ENCODE results near the gene SETBP1.

The SETBP1 gene

DNA sequence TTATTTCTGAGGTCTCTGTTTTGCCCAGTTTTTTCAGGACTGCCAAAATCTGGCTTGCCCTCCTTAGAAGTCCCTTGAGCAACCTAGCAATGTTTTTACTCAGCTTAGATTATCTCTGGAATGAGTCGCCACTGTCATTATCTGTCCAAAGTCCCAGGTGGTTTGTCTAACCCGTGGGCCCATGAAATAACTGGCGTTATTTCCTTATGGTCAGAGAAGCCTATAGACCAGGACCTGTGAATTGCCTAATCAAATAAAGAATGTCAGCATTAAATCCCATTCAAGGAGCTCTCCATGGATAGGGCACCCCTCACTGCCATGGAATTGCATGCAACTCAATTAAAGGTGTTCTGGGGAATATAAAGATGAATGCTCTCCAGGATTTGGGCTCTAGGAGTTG, 373.9 kb downstream of the SETBP1 start:
- DNase-seq = no peak

DNA sequence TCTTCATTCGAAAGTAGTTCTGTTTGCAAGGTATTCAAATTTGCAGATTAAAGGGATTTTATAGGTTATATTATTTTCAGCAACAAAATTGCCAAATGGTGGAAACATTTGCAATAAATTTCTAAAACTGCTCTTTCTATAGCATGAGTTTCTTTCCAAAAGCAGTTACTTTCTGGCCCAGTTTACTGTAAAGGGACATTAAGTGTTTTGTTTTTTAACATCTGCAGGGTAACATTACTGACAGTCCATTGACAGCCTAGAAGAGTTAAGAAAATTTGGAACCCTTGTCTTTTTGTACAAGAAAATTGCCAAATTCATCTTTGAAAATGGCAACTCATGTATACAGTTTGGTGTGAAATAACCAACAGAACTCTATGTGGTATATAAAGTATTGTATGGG, 375.1 kb downstream of the SETBP1 start:
- DNase-seq = no peak

DNA sequence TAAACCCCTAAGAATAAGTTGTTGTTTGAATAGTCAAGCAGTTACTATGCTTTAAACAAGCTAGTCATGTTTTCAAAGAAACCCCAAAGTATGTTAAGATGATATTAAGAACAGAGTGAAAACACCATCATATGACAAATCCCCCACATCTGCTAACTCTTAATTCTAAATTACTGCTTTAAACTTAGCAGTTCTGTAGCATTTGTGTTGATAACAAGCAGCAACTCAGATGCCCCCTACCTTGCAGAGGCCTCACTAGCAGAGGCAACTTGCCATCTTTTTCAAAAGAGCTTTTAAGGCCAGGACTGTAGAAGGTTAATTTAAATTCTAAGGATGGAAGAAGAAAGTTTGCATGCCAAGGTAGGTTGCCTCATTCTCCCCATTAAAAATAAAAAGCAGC, 376.2 kb downstream of the SETBP1 start:
- no peak for DNase-seq

DNA sequence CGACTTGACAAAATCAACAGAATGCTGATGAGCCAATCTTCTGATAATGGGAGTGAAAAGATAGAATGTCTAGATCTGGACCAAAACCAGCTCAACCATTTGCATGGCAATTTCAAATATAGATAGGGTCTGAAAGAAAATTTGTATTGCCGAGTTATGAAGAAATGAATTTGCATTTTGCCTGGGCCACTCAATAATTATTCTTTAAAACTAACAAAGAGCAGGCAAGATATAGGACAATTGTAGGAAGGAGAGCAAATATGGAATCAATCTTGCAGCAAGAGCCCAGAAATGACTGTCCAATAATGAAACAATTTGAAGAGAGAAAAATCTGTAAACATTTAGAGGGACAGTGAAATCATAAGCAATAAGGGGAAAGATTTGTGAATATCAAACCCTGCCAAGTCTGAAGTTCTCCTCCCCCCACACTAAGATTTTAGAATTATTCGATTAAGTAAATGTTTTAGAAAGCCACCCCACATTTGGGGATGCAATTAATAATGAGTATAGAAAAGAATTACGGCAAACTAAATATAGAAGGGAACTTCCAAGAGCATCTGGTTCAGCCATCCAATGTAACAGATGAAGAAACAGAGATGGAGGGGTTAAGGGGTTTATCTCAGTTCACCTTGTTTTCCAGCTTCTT, 377.4 kb downstream of the SETBP1 start:
- DNase-seq = no peak

DNA sequence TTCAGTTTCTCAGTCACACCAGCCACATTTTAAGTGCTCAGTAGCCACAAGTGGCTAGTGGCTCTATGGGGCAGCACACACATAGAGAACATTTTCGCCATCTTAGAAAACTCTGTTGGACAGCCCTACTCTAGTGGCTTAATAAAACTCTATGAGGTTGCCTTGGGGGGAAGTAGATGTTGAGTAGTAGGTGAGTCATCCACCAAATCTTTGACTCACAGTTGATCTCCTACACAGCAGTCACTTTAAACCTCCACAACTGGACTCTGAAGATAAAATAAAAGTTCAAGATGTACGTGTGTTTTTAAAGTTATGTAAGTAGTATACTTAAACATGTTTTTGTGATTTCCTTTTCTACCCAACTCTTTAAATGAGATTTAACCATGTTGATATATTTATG, 379.0 kb downstream of the SETBP1 start:
- DNase-seq = peak; percentile 79 to 81

DNA sequence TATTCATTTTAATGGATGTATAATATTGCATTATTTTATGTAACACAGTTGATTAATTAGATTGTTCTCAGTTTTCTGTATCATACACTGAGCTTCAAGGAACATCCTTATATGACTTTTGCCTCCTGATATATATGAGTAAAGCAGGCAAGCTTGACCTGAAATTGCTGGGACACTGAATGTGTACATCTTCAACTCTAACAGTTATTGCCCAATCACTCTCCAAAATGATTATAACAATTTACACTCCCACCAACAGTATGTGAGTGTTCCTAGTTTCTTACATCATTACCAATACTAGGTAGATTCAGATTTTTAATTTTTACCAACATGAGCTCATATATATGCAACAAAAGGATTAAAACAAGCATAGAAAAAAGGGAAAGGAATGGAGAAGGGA, 379.4 kb downstream of the SETBP1 start:
- peak in 1 of 2 experiments; percentile 29 for DNase-seq

DNA sequence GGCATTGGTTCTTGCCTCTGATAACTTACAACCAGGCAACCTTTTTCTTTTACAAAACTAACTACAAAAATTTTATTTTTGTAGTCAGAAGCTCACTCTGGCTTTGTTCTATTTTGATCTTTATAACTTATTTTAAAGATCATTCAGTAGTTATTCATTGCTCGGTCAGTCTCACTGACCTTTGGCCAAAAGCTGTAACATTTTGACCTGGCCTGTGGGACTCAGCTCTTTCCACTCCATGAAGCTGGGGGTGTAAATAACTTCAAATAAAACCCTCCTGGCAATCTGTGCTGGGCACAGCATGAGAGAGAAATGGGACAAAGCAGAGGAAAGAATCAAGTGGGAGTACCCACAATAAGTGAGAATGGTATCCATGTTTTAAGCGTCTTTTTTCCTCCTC, 380.7 kb downstream of the SETBP1 start:
- no peak for DNase-seq

DNA sequence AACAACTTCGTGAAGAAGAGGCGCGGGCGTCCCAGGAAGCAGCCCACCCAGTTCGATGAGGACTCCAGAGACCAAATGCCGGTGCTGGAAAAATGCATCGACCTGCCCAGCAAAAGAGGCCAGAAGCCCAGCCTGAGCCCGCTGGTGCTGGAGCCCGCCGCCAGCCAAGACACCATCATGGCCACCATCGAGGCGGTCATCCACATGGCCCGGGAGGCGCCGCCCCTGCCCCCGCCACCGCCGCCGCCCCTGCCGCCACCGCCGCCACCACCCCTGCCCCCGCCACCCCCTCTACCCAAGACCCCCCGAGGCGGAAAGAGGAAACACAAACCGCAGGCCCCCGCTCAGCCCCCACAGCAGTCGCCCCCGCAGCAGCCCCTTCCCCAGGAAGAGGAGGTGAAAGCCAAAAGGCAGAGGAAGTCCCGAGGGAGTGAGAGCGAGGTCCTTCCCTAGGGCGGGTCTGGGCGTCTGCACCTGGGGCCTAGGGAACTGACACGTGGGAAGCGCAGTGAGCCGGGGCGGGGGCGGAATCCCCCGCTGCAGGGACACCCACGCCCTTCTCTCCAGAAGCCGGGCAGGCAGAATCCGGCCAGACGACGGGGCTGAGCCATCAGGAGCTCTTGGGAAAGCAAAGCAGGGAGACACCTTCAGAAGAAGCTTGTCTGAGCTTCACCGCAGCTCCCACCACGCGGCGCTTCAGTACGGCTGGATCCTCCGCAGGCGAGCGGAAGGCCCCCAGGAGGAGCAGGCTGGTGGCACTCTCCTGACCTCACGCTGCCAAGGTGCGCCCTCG, 382.8 kb downstream of the SETBP1 start:
- no peak for DNase-seq

DNA sequence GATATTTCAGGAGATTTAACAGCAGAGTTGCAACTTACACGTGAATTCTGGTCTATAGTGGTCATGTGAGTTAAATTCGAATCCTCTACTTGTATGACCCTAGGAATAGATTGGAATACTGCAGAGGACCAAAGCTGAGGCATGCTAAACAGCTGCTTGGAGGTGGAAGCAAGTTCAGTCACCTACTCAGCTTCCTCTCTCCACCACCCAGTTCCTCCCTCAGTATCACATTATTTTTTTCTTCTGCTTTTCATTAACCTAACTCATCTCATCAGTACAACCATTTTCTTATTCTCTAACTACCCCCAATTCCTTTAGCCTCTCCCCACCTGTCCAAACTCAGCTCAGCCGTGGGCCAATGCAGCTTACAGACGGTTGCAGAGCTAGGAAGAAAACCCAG, 385.5 kb downstream of the SETBP1 start:
- DNase-seq = peak; percentile 30 to 43

DNA sequence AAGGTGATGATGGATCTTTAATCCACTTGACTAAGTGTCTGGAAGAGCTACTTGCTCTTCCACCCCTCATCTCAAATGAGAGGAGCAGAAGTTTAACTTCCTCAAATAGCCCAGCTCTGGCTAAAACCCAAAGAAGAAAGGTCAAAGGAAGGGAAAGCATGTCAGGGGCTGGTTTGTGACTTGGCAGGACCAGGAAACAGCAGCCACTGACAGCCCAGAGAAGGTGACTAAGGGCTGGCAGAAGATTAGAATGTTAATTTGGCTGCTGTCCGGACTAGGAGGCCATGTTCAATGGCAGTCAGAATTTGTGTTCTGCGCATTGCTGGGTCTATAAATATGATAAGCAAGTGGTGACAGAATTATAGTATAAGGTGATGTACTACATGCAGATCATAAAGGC, 386.2 kb downstream of the SETBP1 start:
- DNase-seq = peak; percentile 88 to 93

DNA sequence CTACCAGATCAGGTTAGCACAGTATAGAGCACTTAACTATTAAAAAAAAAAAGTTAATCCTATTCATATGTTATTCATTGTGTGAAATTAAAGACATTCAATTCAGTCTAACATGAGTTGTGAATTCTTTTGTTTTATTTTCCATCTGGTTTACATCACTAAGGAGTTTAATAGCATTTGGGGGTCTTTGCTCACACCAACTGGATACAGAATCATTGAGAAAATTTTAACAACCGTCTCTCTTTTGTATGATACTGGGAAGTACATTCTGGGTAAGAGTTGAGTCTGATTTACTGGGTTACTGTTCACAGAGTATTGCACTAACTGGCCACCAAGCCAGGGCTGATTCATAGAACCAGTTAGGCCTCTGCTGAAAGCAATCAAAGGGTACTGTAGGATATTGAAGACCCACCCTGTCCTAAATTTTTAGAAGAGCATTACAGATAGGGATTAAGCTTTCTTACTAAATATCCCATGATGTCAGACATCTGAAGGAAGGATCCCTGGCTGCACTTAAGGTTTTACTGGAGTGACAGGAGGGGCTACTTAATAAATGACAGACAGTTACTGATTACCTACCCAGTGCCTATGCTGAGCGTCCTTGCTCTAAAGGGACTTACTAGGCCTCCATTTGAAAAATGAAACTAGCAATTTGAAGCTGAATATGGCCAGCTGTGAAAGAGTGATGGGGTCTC, 387.9 kb downstream of the SETBP1 start:
- no peak for DNase-seq

DNA sequence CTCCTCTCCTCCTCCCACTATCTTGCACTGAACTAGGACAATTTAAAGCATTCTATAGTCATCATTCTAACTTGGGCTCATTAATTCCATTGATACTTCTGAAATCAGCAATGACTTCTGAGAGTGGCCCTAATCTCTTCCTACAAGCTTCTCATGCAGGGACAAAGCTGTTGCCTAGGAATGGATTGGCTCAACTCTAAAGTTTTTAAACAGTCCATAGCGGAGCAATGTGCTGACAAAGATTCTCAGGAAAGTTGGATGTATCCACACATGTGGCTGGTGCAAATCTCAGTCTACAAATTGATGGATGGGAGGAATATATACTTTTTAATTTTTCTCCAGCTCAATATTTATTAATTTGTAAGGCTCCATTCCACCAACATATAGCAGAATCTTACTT, 388.9 kb downstream of the SETBP1 start:
- no peak for DNase-seq

DNA sequence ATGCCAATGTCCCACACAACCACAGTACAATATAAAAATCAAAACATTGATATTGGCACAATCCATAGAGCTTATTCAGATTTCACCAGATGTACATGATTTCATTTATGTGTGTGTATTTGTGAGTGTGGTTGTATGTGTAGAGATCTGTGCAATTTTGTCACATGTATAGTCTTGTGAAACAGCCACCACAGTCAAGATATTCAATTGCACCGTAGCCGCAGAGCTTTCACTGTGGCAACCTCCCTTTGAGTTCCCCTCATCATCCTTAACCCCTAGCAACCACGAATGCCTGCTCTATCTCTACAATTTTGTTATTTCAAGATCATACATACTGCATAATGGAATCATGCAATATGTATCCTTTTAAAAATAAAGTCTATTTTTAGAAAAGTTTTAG, 391.3 kb downstream of the SETBP1 start:
- DNase-seq = peak; percentile 4 to 5

DNA sequence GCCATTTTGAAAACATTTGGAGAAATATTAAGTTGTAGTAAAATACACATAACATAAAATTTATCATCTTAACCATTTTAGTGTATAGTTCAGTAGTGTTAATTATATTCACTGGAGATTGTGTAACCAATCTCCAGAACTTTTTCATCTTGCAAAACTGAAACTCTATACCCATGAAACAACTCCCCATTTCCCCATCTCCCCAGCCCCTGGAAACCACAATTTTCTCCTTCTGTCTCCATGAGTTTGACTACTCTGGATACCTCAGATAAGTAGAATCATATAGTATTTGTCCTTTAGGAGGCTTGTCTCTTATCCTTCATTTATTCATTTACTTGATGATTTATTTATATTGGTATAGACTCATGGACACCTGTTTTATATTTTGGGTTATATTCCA, 392.9 kb downstream of the SETBP1 start:
- DNase-seq = peak; percentile 37 to 51

DNA sequence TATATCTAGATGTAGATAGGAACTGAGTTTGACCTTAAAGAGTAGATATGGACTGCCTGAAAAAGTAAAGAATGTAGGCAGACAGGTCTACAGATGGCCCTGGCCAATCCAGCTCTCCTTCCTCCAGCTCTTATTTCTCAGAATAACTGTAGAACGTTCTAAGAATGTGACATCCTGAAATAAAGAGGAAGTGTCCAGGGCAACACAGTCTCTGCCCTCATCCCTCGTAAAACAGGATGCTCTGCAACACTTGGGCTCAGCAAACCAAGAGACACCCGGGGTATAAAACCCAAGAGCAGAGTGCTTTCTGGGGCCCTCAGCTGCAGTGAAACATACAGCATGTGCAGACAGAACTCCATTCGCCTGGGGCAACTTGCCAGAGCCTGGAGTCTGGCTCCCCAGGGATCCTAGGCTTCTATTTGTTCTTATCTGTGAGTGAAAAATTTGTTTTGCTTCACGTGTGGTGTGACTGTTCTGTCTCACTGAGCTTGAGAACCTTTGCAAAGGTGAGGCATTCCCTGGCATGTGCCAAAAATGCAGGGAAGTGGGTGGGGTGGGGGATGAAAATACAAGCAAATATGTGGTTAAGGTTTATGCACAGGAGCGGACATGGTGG, 401.0 kb downstream of the SETBP1 start:
- peak; percentile 79 to 88 for DNase-seq

DNA sequence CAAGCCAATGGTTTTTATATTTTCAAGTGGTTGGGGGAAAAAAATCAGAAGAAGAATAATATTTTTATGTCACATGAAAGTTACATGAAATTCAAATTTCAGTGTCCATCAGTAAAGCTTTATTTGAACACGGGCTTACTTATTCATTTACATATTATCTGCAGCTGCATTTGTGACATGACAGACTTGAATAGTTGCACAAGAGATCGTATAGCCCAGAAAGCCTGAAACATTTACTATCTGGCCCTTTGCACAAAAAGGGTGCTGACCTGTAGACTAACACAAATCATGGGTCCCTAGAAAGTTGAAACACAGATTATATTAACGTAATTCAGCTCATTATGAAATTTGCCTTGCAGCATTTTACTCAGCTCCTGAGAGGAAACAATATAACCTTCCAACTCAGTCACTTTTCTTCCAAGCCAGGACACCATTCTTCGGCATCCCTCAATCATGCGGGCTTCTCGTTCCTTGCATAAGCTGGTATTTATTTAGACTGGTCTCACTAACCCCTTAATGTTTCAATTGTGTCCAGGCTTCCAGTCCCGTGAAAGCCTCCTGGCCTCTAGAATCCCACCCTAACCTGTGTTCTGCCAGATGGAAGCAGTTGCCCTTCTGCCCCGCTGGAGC, 402.7 kb downstream of the SETBP1 start:
- no peak for DNase-seq

DNA sequence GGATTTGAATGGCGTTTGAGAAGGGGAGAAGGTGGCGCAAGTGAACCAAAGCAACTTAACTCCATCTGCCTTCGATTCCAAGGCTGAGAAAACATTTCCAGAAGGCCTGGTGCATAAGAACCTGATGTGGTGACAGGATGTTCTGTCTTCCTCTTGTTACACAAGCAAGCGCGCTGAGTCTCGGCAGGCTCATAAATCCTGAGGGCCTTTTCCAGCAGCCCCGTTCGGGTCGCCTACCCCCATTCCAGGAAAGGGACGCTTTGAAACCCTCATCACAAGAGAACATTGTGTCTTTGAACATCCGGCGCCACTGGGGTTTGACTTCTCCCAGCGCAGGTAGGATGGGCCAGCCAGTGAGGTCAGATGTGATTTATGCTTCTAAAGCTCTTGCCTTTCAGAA, 403.5 kb downstream of the SETBP1 start:
- DNase-seq = no peak

DNA sequence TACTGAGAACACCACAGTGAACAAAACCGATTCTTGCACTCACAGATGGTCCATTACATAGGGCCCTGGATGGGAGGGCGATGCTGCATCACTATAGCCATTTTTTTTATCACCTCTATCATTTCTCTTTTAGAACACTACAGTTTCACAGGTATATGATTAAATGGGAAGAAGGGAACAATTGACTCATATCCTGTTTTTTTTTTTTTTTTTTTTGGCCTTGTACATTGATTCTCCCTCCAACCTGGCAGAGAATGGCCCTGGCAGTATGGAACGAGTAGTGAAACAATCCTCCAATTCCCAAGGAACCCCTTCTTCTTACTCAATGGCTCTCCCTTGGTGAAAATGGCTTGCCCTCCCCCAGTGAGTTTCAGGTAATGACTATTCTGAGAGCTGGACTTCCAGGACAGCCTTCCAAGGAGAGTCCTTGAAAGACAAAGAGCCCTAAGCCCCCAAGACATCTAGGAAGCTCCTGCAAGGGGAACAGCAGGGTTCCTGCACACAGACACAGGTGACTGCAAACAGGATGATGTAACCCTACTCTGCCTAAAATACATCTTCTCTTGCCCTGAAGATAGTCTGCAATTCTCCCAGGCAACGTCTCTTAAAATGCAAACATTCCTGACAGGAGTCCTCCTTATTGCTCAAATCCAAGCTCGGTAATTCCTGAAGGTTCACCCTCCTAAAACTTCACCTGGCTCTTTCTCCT, 405.4 kb downstream of the SETBP1 start:
- DNase-seq = no peak

DNA sequence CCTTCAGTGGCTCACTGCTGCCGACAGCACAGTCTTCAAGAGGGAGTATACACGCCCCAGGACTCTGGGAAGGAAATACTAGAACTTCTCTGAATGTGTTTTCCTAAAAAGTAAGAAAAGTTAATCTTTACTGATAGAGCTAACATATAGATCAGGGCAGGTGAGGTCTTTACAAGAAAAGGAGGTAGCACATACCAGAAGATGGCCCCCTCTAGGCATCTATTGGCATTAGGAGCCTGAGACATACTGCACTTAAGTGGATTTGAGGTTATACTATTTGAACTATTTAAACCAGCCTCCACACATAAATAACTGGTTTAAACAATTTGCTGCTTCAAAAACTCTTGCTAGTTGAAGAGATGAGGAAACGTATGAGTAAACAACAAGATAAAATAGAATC, 406.1 kb downstream of the SETBP1 start:
- DNase-seq = no peak

DNA sequence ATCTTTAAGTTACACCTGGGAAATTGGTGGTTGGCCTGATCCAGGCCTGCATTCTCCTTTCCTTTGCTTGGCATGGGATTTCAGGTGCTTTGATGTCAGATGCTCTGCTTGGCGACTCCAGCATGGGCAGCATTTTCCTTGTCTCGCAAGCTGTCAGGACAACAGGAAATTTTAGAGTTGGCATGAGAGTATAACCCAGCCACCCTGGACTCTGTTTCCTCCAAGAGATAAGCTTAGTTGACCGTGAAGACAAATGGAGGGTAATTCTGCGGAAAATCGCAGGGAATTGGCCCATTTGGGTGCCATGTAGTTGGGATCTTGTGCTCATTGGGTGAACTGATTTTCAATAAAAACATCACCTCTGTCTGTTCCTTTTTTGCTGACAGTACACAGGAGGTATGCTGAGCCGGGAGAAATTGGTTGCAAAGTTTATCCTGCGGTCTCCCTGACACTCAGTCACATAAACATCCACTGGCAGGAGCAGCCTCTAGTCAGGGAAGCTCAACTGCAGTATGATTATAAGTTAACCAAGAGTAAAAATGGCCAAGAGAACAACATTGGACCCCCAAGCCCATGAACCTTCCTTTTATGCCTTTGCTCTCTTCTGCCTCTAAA, 409.9 kb downstream of the SETBP1 start:
- DNase-seq = no peak

DNA sequence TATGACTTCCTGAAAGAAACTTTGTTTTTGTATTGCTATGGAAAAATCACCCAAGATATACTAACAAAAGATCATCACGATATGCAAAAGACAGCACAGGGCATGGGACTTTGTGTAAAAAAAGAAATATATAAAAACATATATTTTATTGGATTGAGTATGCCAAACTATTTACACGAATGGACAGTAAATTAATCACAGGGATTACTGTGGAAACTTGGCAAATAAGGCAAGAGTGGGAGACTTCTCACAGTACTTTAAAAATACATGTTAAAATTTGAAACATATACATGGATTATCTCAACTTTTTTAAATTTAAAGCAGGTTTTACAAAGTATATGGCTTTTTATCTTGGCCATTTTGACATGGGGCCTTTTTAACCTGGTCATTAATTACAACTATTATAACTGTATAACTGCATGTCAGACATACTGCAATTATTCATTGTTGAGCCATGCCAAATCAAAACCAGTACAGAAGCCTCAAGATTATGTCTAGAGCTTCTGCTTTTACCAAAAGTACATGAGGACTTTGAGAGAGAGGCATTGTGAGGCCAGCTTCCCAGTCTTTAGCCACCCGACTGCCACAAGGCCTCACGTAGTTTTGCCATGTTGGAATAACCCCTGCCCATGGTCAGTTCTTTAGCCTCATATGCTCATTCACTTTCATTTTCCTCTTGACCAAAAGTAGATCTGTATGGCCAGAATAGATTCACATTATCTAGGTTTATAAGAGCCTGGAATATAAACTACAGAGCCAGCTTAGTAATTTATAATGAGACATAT, 419.8 kb downstream of the SETBP1 start:
- DNase-seq = no peak

Data from Kasumi-1 (cell line).